Measurements from ENCODE around the gene FSTL4. TPM values are rescaled to one million over a fixed set of nuclear protein-coding genes. Genes with fewer than 3 reads are reported as not detected.

The FSTL4 gene
- total and polyA plus RNA-seq, 2 donors from 2014 or later: 0.09 to 4.0 TPM

GRCh38 chr5:133296624-133297023, 315.7 kb downstream of the FSTL4 start:
- intact Hi-C loops (cut with DNase I): no loop called here
- H3K9me3 ChIP-seq (ENCODE audit: control insufficient read depth in 2 of 3, insufficient read depth in 1 of 3, low read length in 3 of 3): no peaks in the 10 kb centered on the region
- H3K4me1 ChIP-seq (ENCODE audit: control insufficient read depth in 2 of 3, insufficient read depth in 2 of 3, low read depth in 1 of 3, low read length in 3 of 3): no peaks in the 10 kb centered on the region
- no peak overlapping the region for H3K4me3 ChIP-seq (ENCODE audit: low read length in 3 of 3)
- H3K36me3 ChIP-seq (ENCODE audit: control insufficient read depth in 2 of 3, insufficient read depth in 3 of 3, low read length in 3 of 3): no peaks in the 10 kb centered on the region
- DNase-seq: no peak
- no peak for TF ChIP-seq CTCF (IDR thresholded peaks at IDR 0.05; ENCODE audit: borderline replicate concordance, extremely low read depth, insufficient read depth)
- no peak overlapping the region for H3K27ac ChIP-seq (ENCODE audit: low read depth in 2 of 2, low read length in 2 of 2)
- H3K27me3 ChIP-seq (ENCODE audit: control insufficient read depth, insufficient read depth, low read length): no peaks in the 10 kb centered on the region
- no peak overlapping the region for H3K9ac ChIP-seq (ENCODE audit: low read length in 3 of 3)
- FAIRE-seq: no peak

GRCh38 chr5:133295520-133295919, 316.8 kb downstream of the FSTL4 start:
- DNase-seq: no peak
- Histone ChIP-seq H3K36me3 (ENCODE audit: control insufficient read depth in 2 of 3, insufficient read depth in 3 of 3, low read length in 3 of 3) (no peaks in the 10 kb centered on the region), H3K9ac (ENCODE audit: low read length in 3 of 3) (no peak overlapping the region), H3K9me3 (ENCODE audit: control insufficient read depth in 2 of 3, insufficient read depth in 1 of 3, low read length in 3 of 3) (no peaks in the 10 kb centered on the region), H3K4me3 (ENCODE audit: low read length in 3 of 3) (no peak overlapping the region), H3K27ac (ENCODE audit: low read depth in 2 of 2, low read length in 2 of 2) (no peak overlapping the region), H3K4me1 (ENCODE audit: control insufficient read depth in 2 of 3, insufficient read depth in 2 of 3, low read depth in 1 of 3, low read length in 3 of 3) (no peaks in the 10 kb centered on the region), H3K27me3 (ENCODE audit: control insufficient read depth, insufficient read depth, low read length) (no peaks in the 10 kb centered on the region)
- intact Hi-C loops (cut with DNase I): no loop called here
- no peak for TF ChIP-seq CTCF (IDR thresholded peaks at IDR 0.05; ENCODE audit: borderline replicate concordance, extremely low read depth, insufficient read depth)
- FAIRE-seq: no peak

- no peaks in the 10 kb centered on the region for H3K27me3 ChIP-seq (ENCODE audit: control insufficient read depth, insufficient read depth, low read length)
- no peaks in the 10 kb centered on the region for H3K4me1 ChIP-seq (ENCODE audit: control insufficient read depth in 2 of 3, insufficient read depth in 2 of 3, low read depth in 1 of 3, low read length in 3 of 3)
- DNase-seq (no peak), FAIRE-seq (no peak)
- H3K27ac ChIP-seq (ENCODE audit: low read depth in 2 of 2, low read length in 2 of 2): no peak overlapping the region
- H3K36me3 ChIP-seq (ENCODE audit: control insufficient read depth in 2 of 3, insufficient read depth in 3 of 3, low read length in 3 of 3): no peaks in the 10 kb centered on the region
- no peaks in the 10 kb centered on the region for H3K9me3 ChIP-seq (ENCODE audit: control insufficient read depth in 2 of 3, insufficient read depth in 1 of 3, low read length in 3 of 3)
- TF ChIP-seq CTCF (IDR thresholded peaks at IDR 0.05; ENCODE audit: borderline replicate concordance, extremely low read depth, insufficient read depth): no peak
- H3K4me3 ChIP-seq (ENCODE audit: low read length in 3 of 3): no peak overlapping the region
- H3K9ac ChIP-seq (ENCODE audit: low read length in 3 of 3): no peak overlapping the region
- intact Hi-C loops (cut with DNase I): no loop called here
Measured at GRCh38 chr5:133294380-133294779, 318.0 kb downstream of the FSTL4 start.

DNA sequence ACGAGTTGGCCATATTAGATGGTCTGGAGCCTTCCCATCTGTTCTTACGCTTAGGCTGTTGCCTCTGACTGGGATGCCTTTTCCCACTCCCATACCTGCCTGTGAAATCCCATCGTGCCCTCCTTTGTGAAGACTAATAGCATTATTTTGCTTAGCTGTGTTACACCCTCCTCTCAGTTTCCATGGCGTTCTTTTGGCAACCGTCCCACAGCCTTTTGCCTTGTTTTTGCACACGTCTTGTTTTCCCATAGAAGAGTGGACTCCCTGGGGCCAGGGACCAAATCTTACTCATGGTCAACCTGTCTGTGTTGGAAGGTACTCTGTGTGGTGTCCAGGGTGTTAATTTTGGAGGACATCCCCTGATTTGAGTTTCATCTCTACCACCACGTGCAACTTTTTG, 318.4 kb downstream of the FSTL4 start:
- H3K9ac ChIP-seq (ENCODE audit: low read length in 3 of 3): no peak overlapping the region
- intact Hi-C loops (cut with DNase I): no loop called here
- H3K27me3 ChIP-seq (ENCODE audit: control insufficient read depth, insufficient read depth, low read length): no peaks in the 10 kb centered on the region
- TF ChIP-seq CTCF (IDR thresholded peaks at IDR 0.05; ENCODE audit: borderline replicate concordance, extremely low read depth, insufficient read depth): no peak
- DNase-seq: peak in 1 of 5 donors; percentile 22
- no peak overlapping the region for H3K27ac ChIP-seq (ENCODE audit: low read depth in 2 of 2, low read length in 2 of 2)
- H3K36me3 ChIP-seq (ENCODE audit: control insufficient read depth in 2 of 3, insufficient read depth in 3 of 3, low read length in 3 of 3): no peaks in the 10 kb centered on the region
- no peaks in the 10 kb centered on the region for H3K9me3 ChIP-seq (ENCODE audit: control insufficient read depth in 2 of 3, insufficient read depth in 1 of 3, low read length in 3 of 3)
- no peak overlapping the region for H3K4me3 ChIP-seq (ENCODE audit: low read length in 3 of 3)
- FAIRE-seq: no peak
- H3K4me1 ChIP-seq (ENCODE audit: control insufficient read depth in 2 of 3, insufficient read depth in 2 of 3, low read depth in 1 of 3, low read length in 3 of 3): no peaks in the 10 kb centered on the region
